Medulla oblongata (tissue), 1 donor: ENCODE results near the gene SMAD3.

ENCODE experiments used
- DNase-seq: peaks from one replicate; pipeline ENCODE4 v3.0.0-alpha.2; 2015; ENCODE audit errors: extremely low spot score

Gene SMAD3

DNA sequence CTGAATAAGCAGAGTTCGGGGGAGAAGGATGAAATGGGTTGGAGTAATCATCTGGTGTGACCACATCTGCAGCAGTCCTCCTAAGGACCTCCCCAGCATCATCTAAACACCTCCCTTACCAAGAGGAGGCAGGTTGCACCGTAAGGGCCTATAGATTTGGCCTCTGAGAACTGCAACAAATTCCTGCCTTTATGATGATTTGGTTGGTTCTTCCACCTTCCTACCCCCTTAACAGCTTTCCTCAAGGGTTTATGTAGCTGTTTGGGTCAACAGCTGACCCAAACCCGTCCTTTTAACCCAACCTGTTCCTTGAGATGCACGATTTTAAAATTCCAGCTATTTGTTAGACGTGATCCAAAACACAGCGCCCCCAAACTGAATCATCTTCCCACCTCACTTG, 130.8 kb downstream of the SMAD3 start:
- DNase-seq: no peak

DNA sequence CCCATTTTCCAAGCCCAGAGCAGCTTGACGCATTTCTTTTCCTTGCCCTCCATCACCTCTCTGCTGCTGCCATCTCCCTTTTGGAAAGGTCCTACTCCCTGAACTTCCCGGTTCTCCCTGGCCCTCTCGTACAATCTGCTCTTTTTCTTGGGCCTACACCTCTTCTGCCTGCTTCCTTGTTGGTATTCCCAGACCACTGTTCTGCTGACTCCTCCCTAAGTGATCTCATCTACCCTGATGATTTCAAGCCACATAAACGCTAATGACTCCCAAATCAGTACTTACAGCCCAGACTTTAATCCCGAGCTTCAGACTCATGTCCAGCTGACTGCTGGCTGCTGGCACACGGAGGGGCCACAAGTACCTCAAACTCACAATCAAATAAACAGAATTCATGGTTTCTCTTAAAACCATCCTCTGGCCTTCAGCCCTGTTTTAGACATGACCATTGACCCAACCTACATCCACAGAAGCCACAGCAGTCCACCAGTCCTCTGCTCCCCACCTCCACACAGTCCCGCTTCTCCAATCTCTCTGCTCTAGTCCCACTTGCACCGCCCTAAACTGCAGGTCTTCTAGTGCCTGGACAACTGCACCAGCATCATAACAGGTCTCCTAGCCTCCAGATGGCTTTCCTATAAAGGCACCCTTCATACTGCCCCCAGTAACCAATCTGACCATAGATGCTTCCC, 131.4 kb downstream of the SMAD3 start:
- DNase-seq: no peak

DNA sequence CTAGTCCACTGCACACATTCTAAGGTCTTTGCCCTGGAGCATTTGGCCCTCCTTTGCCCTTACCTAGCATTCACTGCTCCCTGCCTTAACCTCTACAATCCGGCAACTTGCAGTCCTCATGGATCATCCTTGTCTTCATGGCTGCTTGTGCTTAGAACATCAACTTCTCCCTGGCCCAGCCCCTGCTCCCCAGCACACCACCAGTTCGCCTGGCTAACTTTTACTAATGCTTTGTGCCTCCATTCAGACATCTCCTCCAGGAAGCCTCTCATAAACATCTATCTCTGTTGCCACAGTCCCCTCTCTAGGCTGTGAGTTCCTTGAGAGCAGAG, 131.9 kb downstream of the SMAD3 start:
- DNase-seq: no peak

DNA sequence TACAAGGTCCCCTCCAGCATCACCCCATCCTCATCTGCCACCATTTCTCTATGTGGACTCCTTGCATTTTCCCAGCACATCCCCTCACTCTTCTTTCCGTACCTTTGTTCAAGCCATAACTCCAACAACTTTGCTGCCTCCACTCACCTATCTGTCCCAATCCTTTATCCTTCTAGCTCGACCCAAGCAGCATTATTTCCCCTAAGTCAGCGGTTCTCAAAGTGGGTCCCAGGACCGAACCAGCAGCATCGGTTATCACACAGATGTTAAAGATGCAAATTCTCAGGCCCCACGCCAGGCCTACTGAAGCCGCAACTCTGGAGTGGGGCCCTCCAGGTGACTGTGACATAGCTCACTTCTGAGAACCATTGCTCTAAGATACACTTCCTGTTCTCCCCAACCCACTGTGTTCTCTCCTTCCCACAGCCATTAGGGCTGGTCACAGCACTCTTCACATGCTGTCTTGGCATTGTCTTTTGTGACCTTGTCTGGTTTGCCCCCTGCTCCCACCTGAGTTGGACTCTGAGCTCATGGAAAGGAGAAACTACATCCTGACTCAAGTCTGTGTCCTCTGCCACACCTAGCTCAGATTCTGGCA, 132.9 kb downstream of the SMAD3 start:
- no peak for DNase-seq

DNA sequence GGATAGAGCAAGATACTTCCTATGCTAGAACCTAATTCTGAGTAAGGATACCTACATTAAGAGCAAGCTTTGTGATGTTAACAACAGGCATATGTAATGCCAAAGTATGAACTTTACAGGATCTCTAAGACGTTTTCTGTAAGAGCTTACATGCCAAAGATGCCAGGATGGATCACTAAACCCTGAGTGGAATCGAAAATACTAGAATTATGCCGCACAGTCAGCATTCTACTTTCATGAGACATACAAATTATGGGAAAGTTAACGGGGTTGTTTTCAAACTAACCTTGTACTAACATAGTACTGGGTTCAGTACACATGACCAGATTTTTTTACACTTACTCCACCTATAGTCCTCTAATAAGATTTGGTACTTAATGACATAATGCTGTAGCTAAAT, 134.0 kb downstream of the SMAD3 start:
- DNase-seq: no peak

DNA sequence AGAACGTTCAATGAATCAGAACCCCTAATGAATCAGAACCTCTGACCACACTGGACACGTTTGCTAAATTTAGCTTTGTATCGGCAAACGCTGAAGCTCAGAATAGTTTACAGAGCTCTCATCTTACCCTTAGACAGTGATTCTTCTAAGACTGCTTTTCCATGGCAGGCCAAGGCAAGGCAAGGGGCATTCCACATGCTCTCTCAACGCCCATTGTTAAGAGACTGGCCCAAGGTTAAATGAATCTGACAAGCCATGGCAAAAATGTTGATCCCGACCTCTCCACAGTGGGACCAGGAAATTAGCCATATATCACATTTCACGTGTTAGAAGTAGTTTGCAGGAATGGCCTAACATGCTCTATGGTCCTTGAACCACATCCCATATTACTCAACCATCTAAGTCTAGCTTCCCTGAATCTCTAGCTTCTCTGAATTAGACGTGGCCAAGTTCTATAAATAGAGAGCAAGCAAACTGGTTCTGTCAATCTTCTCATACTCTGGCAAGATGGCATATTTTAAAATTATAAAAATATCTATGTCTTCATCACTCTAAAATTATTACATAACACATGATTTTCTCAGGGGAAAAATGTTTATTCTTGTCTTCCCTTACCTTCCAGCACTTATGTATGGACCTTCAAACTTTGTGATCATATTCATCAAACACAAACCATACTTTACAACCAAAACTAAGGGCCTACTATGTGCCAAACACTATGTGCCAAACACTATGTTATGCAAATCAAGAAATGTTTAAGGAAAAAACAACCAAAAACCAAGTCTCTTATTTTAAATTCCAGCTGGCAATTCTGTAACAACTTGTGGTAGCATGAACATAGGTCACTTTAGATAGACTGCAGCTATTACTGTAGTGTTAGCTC, 134.7 kb downstream of the SMAD3 start:
- no peak for DNase-seq

DNA sequence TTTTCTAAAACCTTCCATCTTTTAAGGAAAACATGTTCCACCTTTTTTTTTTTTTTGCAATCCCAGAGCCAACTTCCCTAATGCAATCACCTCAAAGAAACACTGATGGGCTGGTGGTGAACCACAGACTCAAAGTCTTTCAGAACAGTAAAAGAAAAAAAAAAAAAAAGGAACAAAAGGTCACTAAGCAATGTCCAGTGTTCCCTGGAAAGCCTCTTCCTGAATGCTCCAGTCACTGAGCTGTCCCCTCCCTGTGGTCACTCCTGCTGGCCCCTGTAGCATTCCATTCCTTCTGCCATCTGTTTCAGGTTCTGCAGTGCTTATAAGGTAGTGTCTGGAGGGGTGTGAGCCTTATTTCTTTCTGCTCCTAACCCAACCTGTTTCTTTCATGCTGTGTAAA, 135.7 kb downstream of the SMAD3 start:
- no peak for DNase-seq

DNA sequence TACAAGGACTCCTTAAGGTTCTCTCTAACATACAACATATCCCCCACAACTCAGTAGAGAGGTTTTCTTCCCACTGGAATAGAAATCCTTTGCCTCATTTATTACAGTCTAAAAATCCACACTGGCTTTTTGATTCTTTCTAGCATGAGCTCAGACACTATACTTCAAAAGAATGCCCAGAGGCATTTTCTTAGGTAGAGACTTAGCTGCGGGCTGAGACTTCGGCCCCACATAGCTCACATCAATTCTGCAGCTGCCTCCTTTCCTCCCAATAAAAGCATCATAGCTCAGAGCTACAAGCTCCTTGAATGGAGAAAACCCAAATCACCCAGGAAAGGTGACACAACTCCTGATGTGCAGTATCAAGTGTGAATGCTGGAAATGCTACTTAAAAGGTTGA, 136.7 kb downstream of the SMAD3 start:
- no peak for DNase-seq

DNA sequence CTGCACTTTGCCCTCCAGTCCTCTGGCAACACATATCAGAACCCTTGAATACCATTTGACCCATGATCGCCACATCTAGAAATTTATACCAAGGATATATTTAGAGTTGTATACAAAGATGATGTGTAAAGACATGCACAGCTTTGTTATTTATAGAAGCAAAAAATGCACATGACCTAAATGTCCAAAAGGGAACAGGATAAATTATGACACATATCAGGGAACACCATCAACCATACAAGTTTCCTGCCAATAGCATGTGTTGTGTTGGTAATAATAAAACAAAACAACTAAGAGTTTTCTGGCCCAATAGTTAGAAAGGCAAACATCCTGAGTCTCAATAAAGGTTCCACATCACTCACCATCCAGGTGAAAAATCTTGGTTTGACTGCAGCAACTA, 137.6 kb downstream of the SMAD3 start:
- DNase-seq: no peak

DNA sequence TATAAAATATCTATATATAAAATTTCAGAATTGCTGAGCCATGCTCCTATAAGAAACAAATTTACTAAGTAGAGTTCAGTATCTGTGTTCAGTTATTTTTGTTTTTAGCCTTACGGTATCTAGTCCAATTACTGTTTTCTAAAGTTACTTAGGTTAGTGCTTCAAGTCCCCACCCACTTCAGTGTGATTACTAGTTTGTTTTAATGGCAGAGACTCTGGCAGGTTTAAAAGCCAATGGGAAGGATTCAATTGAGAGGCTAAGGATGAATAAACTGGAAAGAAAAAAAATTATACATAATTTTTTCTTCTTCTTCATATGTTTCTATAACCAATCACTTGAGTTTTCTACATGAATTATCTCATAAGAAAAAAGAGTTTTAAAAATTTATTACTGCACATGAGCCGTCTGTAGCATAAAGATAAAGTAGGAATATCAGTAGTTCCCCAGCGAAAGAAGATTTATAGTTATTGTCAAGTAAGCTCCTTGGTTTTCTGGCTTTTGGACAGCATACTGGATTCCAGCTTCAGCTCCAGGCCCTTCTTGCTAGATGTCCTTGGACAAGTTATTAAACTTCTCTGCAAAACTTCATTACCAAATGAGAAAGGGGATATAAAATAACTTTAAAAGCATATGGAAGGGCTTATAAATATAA, 142.3 kb downstream of the SMAD3 start:
- no peak for DNase-seq

DNA sequence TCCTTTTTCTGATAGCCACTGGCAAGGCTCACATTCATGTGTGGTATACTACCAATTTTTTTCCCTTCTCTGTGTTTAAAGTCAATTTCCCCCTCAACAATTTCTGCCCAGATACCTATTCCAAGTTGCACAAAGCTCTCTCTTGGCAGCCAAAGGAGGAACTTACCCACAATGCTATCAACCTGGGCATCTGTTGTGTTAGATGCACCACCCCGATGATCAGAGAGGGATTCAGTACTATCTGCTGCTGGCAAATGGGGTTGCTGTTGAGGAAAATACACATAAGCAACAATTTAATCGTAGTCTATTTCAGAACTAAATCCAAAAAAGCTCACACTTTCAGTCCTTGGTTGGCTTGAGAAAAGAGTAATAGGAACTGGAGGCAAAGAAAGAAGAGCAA, 143.0 kb downstream of the SMAD3 start:
- no peak for DNase-seq

DNA sequence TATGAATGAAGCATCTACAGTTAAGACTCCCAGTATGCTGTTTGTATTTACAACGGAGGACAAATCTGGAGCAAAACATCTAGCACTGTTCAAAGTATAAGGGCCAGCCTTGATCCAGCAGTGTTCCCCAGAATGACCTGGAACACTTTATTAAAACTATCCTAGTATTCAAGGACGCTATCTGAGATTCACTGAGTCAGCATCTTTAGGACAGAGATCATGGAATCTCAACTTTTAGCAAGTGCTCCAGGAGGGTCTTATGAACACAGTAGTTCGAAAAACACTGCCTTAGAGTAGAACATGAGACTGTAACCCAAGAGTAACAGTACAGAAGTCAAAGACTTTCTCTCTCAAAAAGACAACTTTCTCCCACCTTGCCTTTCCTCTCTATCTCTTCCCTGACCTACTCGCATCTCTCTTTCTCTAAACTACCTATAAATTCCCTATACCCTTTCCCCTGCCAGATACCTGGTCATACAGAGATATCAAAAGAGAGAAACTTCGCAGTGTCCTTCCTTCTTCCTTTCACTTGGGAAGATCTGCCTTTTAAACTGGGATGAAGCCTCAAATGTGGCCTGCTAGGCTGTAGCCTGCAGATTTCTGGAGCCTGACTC, 145.3 kb downstream of the SMAD3 start:
- no peak for DNase-seq

DNA sequence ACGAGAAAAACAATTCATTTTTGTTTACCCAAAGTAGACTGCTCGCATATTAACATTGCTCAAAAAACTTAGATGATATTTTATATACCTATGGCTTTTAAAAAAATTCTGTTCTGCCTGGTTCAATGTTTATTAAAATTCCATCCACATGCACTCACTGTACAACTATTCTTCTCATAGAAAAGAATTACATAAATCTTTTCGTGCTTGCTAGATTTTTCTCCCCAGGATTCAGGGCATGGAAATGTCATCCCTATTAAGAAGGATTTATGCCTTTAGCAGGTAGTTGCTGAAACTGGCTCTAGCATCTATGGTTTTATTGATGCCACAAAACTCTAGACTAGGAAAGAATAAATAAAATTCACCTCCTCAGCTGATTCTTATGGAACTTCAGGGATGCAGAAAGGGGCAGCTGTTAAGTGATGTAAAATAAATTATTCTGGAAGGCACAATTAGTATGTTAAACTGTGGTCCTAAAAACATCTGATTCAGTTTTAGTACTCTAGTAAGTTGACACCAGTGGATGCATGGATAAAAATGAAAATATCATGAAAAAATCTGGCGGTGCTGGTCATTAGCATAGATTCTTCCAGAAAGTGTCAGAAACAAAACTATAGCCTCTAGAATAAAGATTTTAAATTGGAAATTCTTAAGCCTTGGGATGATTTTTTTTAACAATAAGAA, 147.4 kb downstream of the SMAD3 start:
- no peak for DNase-seq

DNA sequence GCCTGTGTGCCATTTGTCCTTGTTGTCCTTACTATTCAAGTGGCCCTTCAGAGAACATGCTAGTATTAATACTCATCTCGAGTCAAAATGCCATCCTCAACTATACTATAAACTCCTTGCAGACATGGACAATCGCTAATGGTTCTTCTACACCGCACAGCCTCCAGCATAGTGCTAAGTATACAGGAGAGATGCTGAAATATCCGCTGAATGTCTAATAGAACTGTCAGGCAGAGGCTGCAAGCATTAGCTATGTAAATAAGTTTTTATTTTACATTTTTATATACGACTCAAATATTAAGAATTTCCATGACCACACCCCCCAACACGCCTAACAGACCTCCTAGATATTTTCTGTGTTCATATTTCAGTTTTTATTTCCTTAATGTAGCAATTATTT, 149.7 kb downstream of the SMAD3 start:
- no peak for DNase-seq

DNA sequence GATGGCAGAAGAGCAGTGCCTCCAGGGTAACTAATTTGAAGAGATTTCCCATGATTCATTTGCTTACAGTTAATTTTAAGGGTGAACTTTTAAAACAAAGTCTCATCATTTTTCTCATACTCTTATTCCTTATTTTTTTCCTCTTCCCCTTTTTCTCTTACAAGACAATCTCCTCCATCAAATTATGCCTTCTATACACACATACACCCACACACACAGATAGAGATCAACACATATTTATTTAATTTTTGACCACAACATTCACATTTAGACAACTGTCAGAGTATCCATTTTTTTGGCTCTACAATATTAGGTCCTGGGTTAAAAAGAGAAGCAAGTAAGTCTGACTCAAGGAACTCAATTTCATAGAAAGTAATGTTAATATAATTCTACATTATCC, 151.5 kb downstream of the SMAD3 start:
- no peak for DNase-seq

DNA sequence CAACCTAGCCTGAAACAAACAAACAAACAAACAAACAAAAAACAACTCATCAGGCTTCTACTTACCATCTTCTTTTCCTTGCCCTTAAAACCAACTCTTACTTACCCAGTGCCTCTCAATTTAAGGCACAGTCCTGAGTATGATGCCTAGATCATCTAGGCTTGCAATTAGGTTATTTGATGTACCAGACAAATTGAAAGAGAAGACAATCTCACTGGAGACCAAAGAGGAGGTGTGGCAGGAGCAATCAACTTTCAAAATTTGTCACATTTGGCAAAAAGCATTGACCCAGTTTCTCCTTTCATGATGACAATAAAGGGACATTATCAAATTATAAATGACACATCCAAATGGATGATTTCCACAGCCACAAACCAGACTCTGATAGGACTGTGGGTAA, 153.0 kb downstream of the SMAD3 start:
- DNase-seq: no peak

DNA sequence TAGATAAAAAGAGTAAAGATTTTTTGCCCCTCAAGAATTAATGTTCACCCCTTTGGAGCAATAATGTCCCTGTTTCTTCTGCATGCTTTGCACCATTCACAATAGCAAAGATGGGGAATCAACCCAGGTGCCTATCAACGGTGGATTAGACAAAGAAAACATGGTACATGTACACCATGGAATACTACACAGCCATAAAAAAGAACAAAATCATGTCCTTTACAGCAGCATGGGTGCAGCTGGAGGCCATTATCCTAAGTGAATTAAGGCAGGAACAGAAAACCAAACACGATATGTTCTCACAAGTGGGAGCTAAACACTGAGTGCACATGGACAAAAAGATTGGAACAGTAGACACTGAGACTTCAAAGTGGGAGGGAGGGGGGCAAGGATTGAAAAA, 153.9 kb downstream of the SMAD3 start:
- DNase-seq: no peak

DNA sequence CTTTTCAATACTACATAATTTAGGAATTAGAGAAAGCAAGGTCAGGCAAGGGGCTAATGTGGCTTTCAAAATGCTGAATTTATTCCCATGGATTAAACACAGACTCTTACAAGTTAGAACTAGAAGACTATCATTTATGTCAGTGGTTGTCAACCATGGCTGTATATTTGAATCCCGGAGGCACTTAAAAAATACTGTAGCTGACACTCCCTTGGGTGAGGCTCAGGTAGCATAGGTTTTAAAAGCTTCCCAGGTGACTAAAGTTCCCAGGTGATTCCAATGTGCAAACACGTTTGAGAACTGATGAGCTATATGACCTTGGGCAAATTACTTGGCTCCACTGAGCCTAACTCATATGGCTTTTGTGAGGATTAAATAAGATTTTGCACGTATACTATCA, 159.5 kb downstream of the SMAD3 start:
- DNase-seq: no peak

DNA sequence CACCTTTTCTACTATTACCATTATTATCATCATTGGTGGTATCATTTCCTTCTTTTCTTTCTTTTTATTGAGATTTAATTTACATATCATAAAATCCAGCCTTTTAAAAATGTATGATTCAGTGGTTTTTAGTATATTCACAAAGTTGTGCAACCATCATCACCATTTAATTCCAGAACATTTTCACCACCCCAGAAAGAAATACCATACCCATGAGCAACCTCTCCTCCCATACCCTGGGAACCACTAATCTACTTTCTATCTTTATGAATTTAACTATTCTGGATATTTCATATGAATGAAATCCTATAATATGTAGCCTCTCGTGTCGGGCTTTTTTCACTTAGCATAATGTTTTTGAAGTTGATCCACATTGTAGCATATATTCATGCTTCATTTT, 159.9 kb downstream of the SMAD3 start:
- no peak for DNase-seq

DNA sequence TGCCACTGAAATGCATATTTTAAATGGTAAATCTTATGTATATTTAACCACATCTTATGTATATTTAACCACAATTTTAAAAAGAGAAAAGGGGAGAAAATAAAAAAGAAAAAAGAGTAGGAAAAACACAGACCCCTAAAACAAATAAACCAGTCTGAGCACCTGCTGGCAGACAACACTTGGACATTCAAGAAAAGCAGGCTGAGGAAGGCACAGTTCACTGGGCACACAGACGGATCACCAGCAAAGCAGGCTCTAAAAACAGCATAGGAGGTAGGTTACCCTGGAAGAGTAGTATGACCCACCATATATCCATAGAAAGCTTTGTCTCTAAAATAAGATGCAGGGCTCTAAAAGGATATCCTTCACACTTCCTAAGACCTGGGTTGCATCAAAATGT, 162.0 kb downstream of the SMAD3 start:
- DNase-seq: no peak

DNA sequence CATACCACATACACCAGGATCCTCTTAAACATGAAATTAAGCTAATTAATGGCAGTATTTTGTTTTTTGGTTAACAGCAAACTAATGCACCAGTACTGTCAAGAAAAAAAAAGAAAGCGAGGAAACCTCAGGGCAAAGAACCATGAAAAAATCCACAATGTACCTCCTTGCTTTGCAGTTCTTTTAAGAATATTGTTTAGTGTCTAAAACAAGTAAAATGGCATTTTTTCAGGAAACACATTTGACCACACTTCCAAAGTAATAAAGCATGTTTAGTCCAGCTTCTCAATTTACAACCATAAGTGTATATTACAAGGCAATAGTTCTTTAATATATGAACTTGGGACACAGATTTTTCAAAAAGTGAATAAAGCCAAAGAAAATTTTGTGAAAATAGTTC, 162.4 kb downstream of the SMAD3 start:
- DNase-seq: no peak

DNA sequence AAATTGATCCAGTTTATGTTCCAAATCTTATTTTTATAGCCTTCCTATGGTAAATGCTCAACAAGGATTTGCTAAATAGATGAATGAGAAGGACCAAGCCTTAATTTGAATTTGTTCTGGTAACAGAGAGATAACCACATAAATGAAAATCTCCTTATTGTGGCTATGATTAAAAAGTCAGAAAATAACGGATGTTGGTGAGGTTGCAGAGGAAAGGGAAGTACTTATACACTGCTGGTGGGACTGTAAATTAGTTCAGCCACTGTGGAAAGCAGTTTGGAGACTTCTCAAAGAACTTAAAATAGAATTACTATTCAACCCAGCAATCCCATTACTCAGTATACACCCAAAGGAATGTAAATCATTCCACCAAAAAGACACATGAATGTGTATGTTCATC, 162.9 kb downstream of the SMAD3 start:
- no peak for DNase-seq
